PC-9 (cell line): Measurements from ENCODE around the gene RAET1L. TPM values are rescaled to one million over a fixed set of nuclear protein-coding genes. Genes with fewer than 3 reads are reported as not detected.

ENCODE experiments used
- BruUV-seq: library from RNA; stranded (reverse); fragments of 400-500 nt; replicated peaks from 2 replicates; lab custom pipeline; 2021; lab: Mats Ljungman, UMichigan
- CTCF ChIA-PET: fragments of 300-600 bp; sonication (Branson Sonifier 250); formaldehyde crosslinking; loops from one replicate; lab custom pipeline; 2022; ENCODE audit warnings: antibody characterized with exemption; lab: Charles Lee
- POLR2A ChIA-PET: fragments of 300-600 bp; sonication (Branson Sonifier 250); formaldehyde crosslinking; loops from one replicate; lab custom pipeline; 2022; ENCODE audit warnings: antibody characterized with exemption; ENCODE audit not compliant: unreplicated experiment; lab: Charles Lee
- DNase-seq, 2 experiments: peaks; one replicate each; pipeline versions ENCODE4 v3.0.0 to v3.0.0-alpha.2; 2015 to 2022; ENCODE audit warnings: mixed read lengths in 1 of 2
- H2AFZ ChIP-seq: fragments of 200-600 bp; sonication (generic); 2 replicates; pipeline ENCODE4 v1.8.1; 2017; ENCODE audit warnings: antibody characterized with exemption
- H3F3A ChIP-seq: fragments of 200-600 bp; sonication (generic); 2 replicates; pipeline ENCODE4 v1.8.1; 2017; ENCODE audit warnings: antibody characterized with exemption, mild to moderate bottlenecking, low read depth; ENCODE audit not compliant: insufficient read depth
- H3K27ac ChIP-seq: fragments of 200-600 bp; sonication (generic); 2 replicates; pipeline ENCODE4 v1.6.1; 2016; ENCODE audit warnings: mixed run types
- H3K27me3 ChIP-seq: fragments of 200-600 bp; sonication (generic); 2 replicates; pipeline ENCODE4 v1.6.1; 2016; ENCODE audit warnings: low read depth, mixed run types; ENCODE audit not compliant: insufficient read depth
- H3K36me3 ChIP-seq: fragments of 200-600 bp; sonication (generic); 2 replicates; pipeline ENCODE4 v1.6.1; 2016; ENCODE audit warnings: low read depth, mixed run types
- H3K4me1 ChIP-seq: fragments of 200-600 bp; sonication (generic); replicated peaks from 2 replicates; pipeline ENCODE4 v1.6.1; 2016; ENCODE audit warnings: mixed run types; ENCODE audit not compliant: insufficient read depth
- H3K4me2 ChIP-seq: fragments of 200-600 bp; sonication (generic); 2 replicates; pipeline ENCODE4 v1.6.1; 2017; ENCODE audit warnings: mixed run types
- H3K4me3 ChIP-seq: fragments of 200-600 bp; sonication (generic); 2 replicates; pipeline ENCODE4 v1.6.1; 2016; ENCODE audit warnings: mixed run types
- H3K79me2 ChIP-seq: fragments of 200-600 bp; sonication (generic); 2 replicates; pipeline ENCODE4 v1.6.1; 2017; ENCODE audit warnings: low read depth, mixed run types
- H3K9me2 ChIP-seq: fragments of 200-600 bp; sonication (generic); 2 replicates; pipeline ENCODE4 v1.8.1; 2017; ENCODE audit warnings: mild to moderate bottlenecking; ENCODE audit not compliant: insufficient read depth
- H3K9me3 ChIP-seq: fragments of 200-600 bp; sonication (generic); 2 replicates; pipeline ENCODE4 v1.8.1; 2016; ENCODE audit warnings: low read depth; ENCODE audit not compliant: insufficient read depth
- H4K20me1 ChIP-seq: fragments of 200-600 bp; sonication (generic); 2 replicates; pipeline ENCODE4 v1.8.1; 2017; ENCODE audit not compliant: insufficient read depth
- EZH2 ChIP-seq: fragments of 200-600 bp; sonication (generic); IDR thresholded peaks from 2 replicates; pipeline ENCODE4 v1.8.0; 2017; ENCODE audit warnings: antibody characterized with exemption, low read depth
- intact Hi-C: fragments of 100-400 bp; cut with micrococcal nuclease; formaldehyde crosslinking; loops from one replicate; pipeline ENCODE4 v1.10.0; 2022; ENCODE audit not compliant: unreplicated experiment
- total RNA-seq: library from RNA; stranded (reverse); gene quantifications from 2 replicates; pipeline ENCODE4 v1.2.3, GENCODE V29; 2021
- TF ChIP-seq, protein P1 (sequence below): fragments of 200-600 bp; sonication (generic); conservative IDR thresholded peaks from 2 replicates; pipeline ENCODE4 v1.6.1; 2017; ENCODE audit warnings: mixed run types, antibody characterized with exemption, mild to moderate bottlenecking, moderate library complexity

The RAET1L gene
- total RNA-seq, 1 experiment from 2014 or later, result 1.2 TPM

DNA sequence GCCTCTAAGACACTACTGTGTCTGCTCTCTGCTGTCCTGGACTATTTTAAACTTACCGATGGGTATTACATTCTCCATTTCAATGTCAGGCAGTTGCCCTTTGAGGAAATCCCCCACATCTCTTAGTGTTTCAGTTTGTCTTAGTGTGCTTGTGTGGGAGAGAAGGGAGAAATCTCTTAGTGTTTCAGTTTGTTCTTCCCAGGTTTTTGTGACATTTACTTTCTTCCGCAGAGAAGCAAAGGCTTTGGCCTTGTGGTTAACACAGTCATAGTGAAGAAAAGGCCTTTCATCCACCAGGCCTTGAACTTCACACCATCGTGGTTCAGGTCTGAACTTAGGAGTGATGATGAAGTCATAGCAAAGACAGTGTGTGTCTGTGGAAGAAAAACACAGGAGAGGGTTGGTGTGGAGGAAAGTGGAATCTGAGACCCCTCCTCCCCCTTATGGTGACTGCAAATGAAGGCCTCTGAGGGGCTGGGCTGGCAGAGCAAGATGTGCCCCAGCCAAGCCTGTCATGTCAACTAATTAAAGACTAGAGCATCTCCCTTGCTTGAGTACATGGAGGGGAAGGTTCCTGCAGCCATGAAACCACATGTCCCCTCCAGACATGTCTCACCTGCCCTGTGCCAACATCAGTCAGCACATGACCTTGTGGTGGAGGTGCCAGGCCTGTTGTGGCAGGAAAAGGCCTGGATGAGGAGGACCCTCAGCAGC, 23.9 kb downstream of the RAET1L start:
- TF ChIP-seq EZH2, result no peak
- TF ChIP-seq, protein P1, sequence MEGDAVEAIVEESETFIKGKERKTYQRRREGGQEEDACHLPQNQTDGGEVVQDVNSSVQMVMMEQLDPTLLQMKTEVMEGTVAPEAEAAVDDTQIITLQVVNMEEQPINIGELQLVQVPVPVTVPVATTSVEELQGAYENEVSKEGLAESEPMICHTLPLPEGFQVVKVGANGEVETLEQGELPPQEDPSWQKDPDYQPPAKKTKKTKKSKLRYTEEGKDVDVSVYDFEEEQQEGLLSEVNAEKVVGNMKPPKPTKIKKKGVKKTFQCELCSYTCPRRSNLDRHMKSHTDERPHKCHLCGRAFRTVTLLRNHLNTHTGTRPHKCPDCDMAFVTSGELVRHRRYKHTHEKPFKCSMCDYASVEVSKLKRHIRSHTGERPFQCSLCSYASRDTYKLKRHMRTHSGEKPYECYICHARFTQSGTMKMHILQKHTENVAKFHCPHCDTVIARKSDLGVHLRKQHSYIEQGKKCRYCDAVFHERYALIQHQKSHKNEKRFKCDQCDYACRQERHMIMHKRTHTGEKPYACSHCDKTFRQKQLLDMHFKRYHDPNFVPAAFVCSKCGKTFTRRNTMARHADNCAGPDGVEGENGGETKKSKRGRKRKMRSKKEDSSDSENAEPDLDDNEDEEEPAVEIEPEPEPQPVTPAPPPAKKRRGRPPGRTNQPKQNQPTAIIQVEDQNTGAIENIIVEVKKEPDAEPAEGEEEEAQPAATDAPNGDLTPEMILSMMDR, result no peak
- Histone ChIP-seq H3K4me2 (no peak overlapping the region), H3K36me3 (no peaks in the 10 kb centered on the region), H3K4me3 (no peak overlapping the region), H3K9me3 (no peaks in the 10 kb centered on the region), H3K27me3 (no peaks in the 10 kb centered on the region), H4K20me1 (no peaks in the 10 kb centered on the region), H2AFZ (no peak overlapping the region), H3K27ac (no peak overlapping the region), H3F3A (no peaks in the 10 kb centered on the region), H3K9me2 (no peaks in the 10 kb centered on the region), H3K79me2 (no peaks in the 10 kb centered on the region), H3K4me1 (peaks cover 7% of the 10 kb centered on the region)
- POLR2A ChIA-PET, result no interaction called here
- intact Hi-C loops, result no loop called here
- CTCF ChIA-PET, result no interaction called here
- no peak for DNase-seq
- no TSS peak for BruUV-seq

DNA sequence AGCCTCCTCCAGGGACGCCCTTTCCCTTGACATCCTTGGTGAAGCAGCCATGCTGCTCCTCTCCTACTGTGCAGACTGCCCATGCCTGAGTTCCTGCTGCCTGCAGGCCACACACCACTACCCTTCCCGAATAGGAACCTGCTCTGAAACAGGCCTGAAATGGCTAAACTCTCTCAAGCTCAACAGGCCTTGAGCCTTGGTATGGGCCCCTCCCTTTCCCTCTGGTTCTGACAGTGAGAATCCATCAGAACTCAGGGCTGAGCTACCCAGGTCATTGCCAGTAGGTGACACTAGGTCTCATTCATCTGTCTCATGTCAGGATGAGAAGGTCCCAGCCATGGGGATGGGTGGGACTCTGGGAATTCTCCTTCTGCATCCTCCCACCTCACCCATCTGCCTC, 25.7 kb downstream of the RAET1L start:
- H2AFZ ChIP-seq, result no peak overlapping the region
- no peaks in the 10 kb centered on the region for H3K79me2 ChIP-seq
- H3K27me3 ChIP-seq, result no peaks in the 10 kb centered on the region
- H3K4me2 ChIP-seq, result no peak overlapping the region
- H4K20me1 ChIP-seq, result no peaks in the 10 kb centered on the region
- H3K4me1 ChIP-seq, result no peaks in the 10 kb centered on the region
- no peaks in the 10 kb centered on the region for H3K36me3 ChIP-seq
- H3K9me3 ChIP-seq, result no peaks in the 10 kb centered on the region
- intact Hi-C loops, result no loop called here
- no peak for TF ChIP-seq EZH2
- TF ChIP-seq, protein P1, result no peak
- H3F3A ChIP-seq, result no peaks in the 10 kb centered on the region
- DNase-seq, result no peak
- POLR2A ChIA-PET, result no interaction called here
- H3K4me3 ChIP-seq, result no peak overlapping the region
- no peaks in the 10 kb centered on the region for H3K9me2 ChIP-seq
- CTCF ChIA-PET, result no interaction called here
- BruUV-seq, result no TSS peak
- H3K27ac ChIP-seq, result no peak overlapping the region

DNA sequence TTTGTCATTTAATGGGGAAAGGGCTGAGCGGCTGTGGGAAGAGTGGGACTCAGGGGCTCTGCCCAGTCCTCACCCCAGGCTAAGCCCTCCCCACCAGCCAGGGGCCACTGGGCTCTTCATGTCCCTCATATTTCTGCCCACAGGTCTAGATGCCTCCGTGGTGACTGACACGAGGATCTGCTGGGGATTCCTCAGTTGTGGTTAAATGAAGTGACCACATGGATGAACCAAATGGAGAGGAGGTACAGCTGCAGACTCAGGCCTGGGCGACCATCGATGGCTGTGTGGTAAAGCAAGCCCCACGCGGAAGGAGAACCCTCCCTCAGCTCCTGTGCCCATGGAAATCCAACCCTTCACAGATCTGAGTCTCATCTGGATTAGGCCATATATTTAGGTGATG, 29.4 kb downstream of the RAET1L start:
- POLR2A ChIA-PET, result no interaction called here

More for the DNA sequence above, 29.4 kb downstream of the RAET1L start:
- TF ChIP-seq EZH2, result no peak
- TF ChIP-seq, protein P1, result no peak
- H3K36me3 ChIP-seq, result no peaks in the 10 kb centered on the region
- intact Hi-C loops, result no loop called here
- H3F3A ChIP-seq, result no peaks in the 10 kb centered on the region
- no peaks in the 10 kb centered on the region for H3K9me3 ChIP-seq
- H4K20me1 ChIP-seq, result no peaks in the 10 kb centered on the region
- no peaks in the 10 kb centered on the region for H3K9me2 ChIP-seq
- H3K4me1 ChIP-seq, result no peaks in the 10 kb centered on the region
- H2AFZ ChIP-seq, result no peak overlapping the region
- H3K27me3 ChIP-seq, result peaks cover 18% of the 10 kb centered on the region
- BruUV-seq, result no TSS peak
- no peak overlapping the region for H3K4me3 ChIP-seq
- CTCF ChIA-PET, result no interaction called here
- H3K79me2 ChIP-seq, result no peaks in the 10 kb centered on the region
- H3K27ac ChIP-seq, result no peak overlapping the region
- DNase-seq, result no peak
- H3K4me2 ChIP-seq, result no peak overlapping the region
